Fibroblast of the aortic adventitia (primary cell): Measurements from ENCODE around the gene NPTN. TPM values are rescaled to one million over a fixed set of nuclear protein-coding genes. Genes with fewer than 3 reads are reported as not detected.

Experiments
- DNase-seq: peaks from one replicate; pipeline ENCODE4 v3.0.0-alpha.2; 2010; ENCODE audit warnings: low read depth
- H3K4me3 ChIP-seq: 2 replicates; pipeline ENCODE4 v1.5.1; 2011; ENCODE audit warnings: low read depth, mild to moderate bottlenecking, control low read depth, low read length, moderate library complexity
- total RNA-seq: library from RNA; depleted of rRNA; stranded (reverse); fragments of >200 nt; gene quantifications from 2 replicates; pipeline ENCODE4 v1.2.3, GENCODE V29; 2012; ENCODE audit warnings: low replicate concordance
- TF ChIP-seq, protein P1 (sequence below): IDR thresholded peaks from 2 replicates; pipeline ENCODE4 v1.5.1; 2011; ENCODE audit warnings: mild to moderate bottlenecking, low read length, control low read depth, inconsistent platforms; ENCODE audit not compliant: insufficient read depth

The NPTN gene
- total RNA-seq, 1 donor = 72.6 TPM

- TF ChIP-seq, protein P1, sequence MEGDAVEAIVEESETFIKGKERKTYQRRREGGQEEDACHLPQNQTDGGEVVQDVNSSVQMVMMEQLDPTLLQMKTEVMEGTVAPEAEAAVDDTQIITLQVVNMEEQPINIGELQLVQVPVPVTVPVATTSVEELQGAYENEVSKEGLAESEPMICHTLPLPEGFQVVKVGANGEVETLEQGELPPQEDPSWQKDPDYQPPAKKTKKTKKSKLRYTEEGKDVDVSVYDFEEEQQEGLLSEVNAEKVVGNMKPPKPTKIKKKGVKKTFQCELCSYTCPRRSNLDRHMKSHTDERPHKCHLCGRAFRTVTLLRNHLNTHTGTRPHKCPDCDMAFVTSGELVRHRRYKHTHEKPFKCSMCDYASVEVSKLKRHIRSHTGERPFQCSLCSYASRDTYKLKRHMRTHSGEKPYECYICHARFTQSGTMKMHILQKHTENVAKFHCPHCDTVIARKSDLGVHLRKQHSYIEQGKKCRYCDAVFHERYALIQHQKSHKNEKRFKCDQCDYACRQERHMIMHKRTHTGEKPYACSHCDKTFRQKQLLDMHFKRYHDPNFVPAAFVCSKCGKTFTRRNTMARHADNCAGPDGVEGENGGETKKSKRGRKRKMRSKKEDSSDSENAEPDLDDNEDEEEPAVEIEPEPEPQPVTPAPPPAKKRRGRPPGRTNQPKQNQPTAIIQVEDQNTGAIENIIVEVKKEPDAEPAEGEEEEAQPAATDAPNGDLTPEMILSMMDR = no peak
- H3K4me3 ChIP-seq = no peak overlapping the region
- no peak for DNase-seq
Measured at GRCh38 chr15:73515527-73515926, 117.7 kb downstream of the NPTN start.

Other genes starting within 250 kb of the NPTN start
- gene REC114, start 190.2 kb downstream of the NPTN start, total RNA-seq = not detected in 2 replicates
- 87.3 and 121 TPM in 2 replicates for gene CD276, start 51.0 kb upstream of the NPTN start, total RNA-seq
- gene INSYN1, start 120.0 kb upstream of the NPTN start, total RNA-seq = 1.2 and 5.5 TPM in 2 replicates
- gene TBC1D21, start 240.2 kb upstream of the NPTN start, total RNA-seq = not detected in 2 replicates